Measurements from ENCODE around the gene MT1HL1. TPM values are rescaled to one million over a fixed set of nuclear protein-coding genes. Genes with fewer than 3 reads are reported as not detected.

The MT1HL1 gene
- total RNA-seq, 1 experiment from 2014 or later, result not detected

- Histone ChIP-seq H4K5ac (ENCODE audit: insufficient read length, low read depth, low read length) (no peak overlapping the region), H3K14ac (ENCODE audit: insufficient read depth, low read length) (no peak overlapping the region), H3K9me3 (ENCODE audit: control insufficient read depth, low read depth, low read length) (no peaks in the 10 kb centered on the region), H3K4ac (ENCODE audit: low read depth, low read length) (no peak overlapping the region), H4K8ac (replicated peaks; ENCODE audit: insufficient read length, low read depth, low read length) (no peak overlapping the region), H3K79me2 (ENCODE audit: insufficient read depth, low read length) (no peaks in the 10 kb centered on the region), H3K23me2 (ENCODE audit: insufficient read length, low read depth, low read length, poor library complexity, severe bottlenecking) (no peaks in the 10 kb centered on the region), H2AK5ac (ENCODE audit: insufficient read length, low read length) (no peak overlapping the region), H3K4me2 (ENCODE audit: insufficient read depth, insufficient read length, low read length) (no peak overlapping the region), H3K27me3 (ENCODE audit: insufficient read depth, low read length) (no peaks in the 10 kb centered on the region), H2BK15ac (ENCODE audit: low read depth, low read length) (no peak overlapping the region), H4K91ac (ENCODE audit: insufficient read length, low read depth, low read length) (no peak overlapping the region), H2AFZ (ENCODE audit: low read length) (no peak overlapping the region), H3K23ac (ENCODE audit: insufficient read length, low read depth, low read length) (no peak overlapping the region), H3K27ac (ENCODE audit: insufficient read length, low read depth, low read length) (no peak overlapping the region), H3K79me1 (ENCODE audit: insufficient read depth, low read depth, low read length, poor library complexity, severe bottlenecking) (no peaks in the 10 kb centered on the region), H3K18ac (ENCODE audit: insufficient read length, low read depth, low read length) (no peak overlapping the region), H3T11ph (ENCODE audit: low read length) (no peak overlapping the region), H2BK5ac (ENCODE audit: insufficient read length, low read length) (no peak overlapping the region), H2BK20ac (ENCODE audit: low read depth, low read length, poor library complexity, severe bottlenecking) (no peak overlapping the region), H3K9ac (ENCODE audit: extremely low read depth, insufficient read length, low read length) (no peak overlapping the region), H2BK120ac (ENCODE audit: low read depth, low read length, poor library complexity, severe bottlenecking) (no peak overlapping the region), H2BK12ac (ENCODE audit: insufficient read length, low read depth, low read length) (no peak overlapping the region), H3K4me1 (ENCODE audit: insufficient read depth, low read length) (no peaks in the 10 kb centered on the region), H3K56ac (ENCODE audit: insufficient read length, low read depth, low read length) (no peak overlapping the region), H4K20me1 (ENCODE audit: control insufficient read depth, insufficient read depth, insufficient read length) (no peaks in the 10 kb centered on the region)
- Mint-ChIP-seq H3K4me3 (0 out of 5 replicates have a peak overlapping the region, but pooled peaks of 1 of the 2 experiments have one; percentile 1), H3K27ac (no peak overlapping the region; a peak in 1 of 7 replicates), H3K36me3 (ENCODE audit: insufficient read depth in 1 of 3, low read depth in 3 of 3) (peaks cover 3 to 8% (median 4%) of the 10 kb centered on the region in 3 experiments; a peak in 5 of 7 replicates), H3K4me1 (peaks cover 5 to 6% of the 10 kb centered on the region in 2 experiments; a peak in 3 of 4 replicates), H3K9me3 (peaks cover 11 to 12% of the 10 kb centered on the region in 2 experiments; a peak in 4 of 5 replicates), H3K27me3 (ENCODE audit: low read depth) (peaks cover 6% of the 10 kb centered on the region)
- TF ChIP-seq CTCF (conservative IDR thresholded peaks at IDR 0.05), result no peak
- no peak for DNase-seq
- WGBS (ENCODE audit: extremely low coverage, insufficient read length, low lambda C conversion rate), result no CpG with 5 or more reads among the region's 2 CpGs
Observed at GRCh38 chr1:236963920-236964319, 40.3 kb downstream of the MT1HL1 start.
